Measurements from ENCODE around the gene TLK1.

Gene TLK1

GRCh38 chr2:171016125-171016524 lies 144.6 kb downstream of the TLK1 start:
- POLR2A ChIA-PET, result no interaction called here
- CTCF ChIA-PET, result interaction anchor here (0.9 to 2.1 kb wide), 4 partner anchors 26 to 400 kb away, joined by 3 to 6 read pairs (median 4); no protein-coding TSS in a partner anchor
- TF ChIP-seq, protein P1, sequence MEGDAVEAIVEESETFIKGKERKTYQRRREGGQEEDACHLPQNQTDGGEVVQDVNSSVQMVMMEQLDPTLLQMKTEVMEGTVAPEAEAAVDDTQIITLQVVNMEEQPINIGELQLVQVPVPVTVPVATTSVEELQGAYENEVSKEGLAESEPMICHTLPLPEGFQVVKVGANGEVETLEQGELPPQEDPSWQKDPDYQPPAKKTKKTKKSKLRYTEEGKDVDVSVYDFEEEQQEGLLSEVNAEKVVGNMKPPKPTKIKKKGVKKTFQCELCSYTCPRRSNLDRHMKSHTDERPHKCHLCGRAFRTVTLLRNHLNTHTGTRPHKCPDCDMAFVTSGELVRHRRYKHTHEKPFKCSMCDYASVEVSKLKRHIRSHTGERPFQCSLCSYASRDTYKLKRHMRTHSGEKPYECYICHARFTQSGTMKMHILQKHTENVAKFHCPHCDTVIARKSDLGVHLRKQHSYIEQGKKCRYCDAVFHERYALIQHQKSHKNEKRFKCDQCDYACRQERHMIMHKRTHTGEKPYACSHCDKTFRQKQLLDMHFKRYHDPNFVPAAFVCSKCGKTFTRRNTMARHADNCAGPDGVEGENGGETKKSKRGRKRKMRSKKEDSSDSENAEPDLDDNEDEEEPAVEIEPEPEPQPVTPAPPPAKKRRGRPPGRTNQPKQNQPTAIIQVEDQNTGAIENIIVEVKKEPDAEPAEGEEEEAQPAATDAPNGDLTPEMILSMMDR (IDR thresholded peaks at IDR 0.05; ENCODE audit: control extremely low read depth, extremely low read depth, low read depth, missing control alignments), result no peak
- no peak for DNase-seq (ENCODE audit: extremely low spot score)

- TF ChIP-seq, protein P1 (IDR thresholded peaks at IDR 0.05; ENCODE audit: control extremely low read depth, extremely low read depth, low read depth, missing control alignments), result no peak
- DNase-seq (ENCODE audit: extremely low spot score), result no peak
- POLR2A ChIA-PET, result no interaction called here
- CTCF ChIA-PET, result interaction anchor here (0.8 to 1.3 kb wide), 4 partner anchors 13 to 73 kb away, joined by 3 to 4 read pairs (median 4); no protein-coding TSS in a partner anchor
Observed at GRCh38 chr2:171013851-171014250, 146.8 kb downstream of the TLK1 start.

DNA sequence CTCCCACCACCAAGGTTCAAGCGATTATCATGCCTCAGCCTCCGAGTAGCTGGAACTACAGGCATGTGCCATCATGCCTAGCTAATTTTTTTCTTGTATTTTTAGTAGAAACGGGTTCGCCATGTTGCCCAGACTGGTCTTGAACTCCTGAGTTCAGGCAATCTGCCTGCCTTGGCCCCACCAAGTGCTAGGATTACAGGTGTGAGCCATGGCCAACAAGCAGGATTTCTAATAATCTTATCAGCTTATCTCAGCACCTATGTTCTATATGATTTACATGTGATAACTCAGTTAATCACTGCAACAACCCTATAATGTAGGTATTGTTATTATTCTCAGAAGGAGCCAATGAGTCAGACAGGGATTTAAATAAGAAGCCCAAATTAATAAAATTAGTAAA lies 151.3 kb downstream of the TLK1 start:
- TF ChIP-seq, protein P1 (IDR thresholded peaks at IDR 0.05; ENCODE audit: control extremely low read depth, extremely low read depth, low read depth, missing control alignments), result no peak
- DNase-seq (ENCODE audit: extremely low spot score), result no peak
- POLR2A ChIA-PET, result no interaction called here
- CTCF ChIA-PET, result interaction anchor here (0.9 to 1.2 kb wide), 4 partner anchors 13 to 73 kb away, joined by 3 to 5 read pairs (median 3); no protein-coding TSS in a partner anchor

GRCh38 chr2:171008550-171009205 lies 152.0 kb downstream of the TLK1 start:
- CTCF ChIA-PET, result interaction anchor here (1.2 to 2.0 kb wide), 3 partner anchors 23 to 79 kb away, joined by 3 to 5 read pairs (median 4); no protein-coding TSS in a partner anchor

DNA sequence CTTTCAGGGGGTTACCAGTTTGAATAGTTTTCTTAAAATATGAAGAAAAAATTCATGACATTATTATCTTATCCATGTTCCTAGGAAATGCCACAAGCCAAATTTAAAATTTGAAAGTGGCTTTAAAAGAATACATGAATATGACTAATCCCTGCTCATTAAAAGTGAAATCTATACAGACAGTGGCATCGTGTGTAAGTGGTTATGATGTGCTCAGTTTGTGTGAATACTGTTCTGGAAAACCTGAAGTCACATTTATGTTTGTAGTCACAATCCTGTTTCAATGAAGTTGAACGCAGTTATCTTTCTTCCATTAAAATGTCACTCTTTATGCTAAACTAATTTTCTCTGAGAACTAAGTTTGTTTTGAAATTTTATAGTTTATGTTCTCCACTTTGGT lies 155.9 kb downstream of the TLK1 start:
- ChIA-PET CTCF (no interaction called here), POLR2A (no interaction called here)
- TF ChIP-seq, protein P1 (IDR thresholded peaks at IDR 0.05; ENCODE audit: control extremely low read depth, extremely low read depth, low read depth, missing control alignments), result no peak
- DNase-seq (ENCODE audit: extremely low spot score), result no peak

More at GRCh38 chr2:171008550-171009205, 152.0 kb downstream of the TLK1 start:
- no peak for DNase-seq (ENCODE audit: extremely low spot score)
- TF ChIP-seq, protein P1 (IDR thresholded peaks at IDR 0.05; ENCODE audit: control extremely low read depth, extremely low read depth, low read depth, missing control alignments), result no peak
- POLR2A ChIA-PET, result no interaction called here

- POLR2A ChIA-PET, result no interaction called here
- no peak for DNase-seq (ENCODE audit: extremely low spot score)
Observed at GRCh38 chr2:171004363-171004762, 156.3 kb downstream of the TLK1 start.

More at GRCh38 chr2:171004363-171004762, 156.3 kb downstream of the TLK1 start:
- TF ChIP-seq, protein P1 (IDR thresholded peaks at IDR 0.05; ENCODE audit: control extremely low read depth, extremely low read depth, low read depth, missing control alignments), result no peak
- CTCF ChIA-PET, result no interaction called here

Data from GM10248 (cell line).